HepG2 (cell line): ENCODE measurements around the gene HKDC1. TPM values are rescaled to one million over a fixed set of nuclear protein-coding genes. Genes with fewer than 3 reads are reported as not detected.

ENCODE experiments used
- ELF3 ChIP-seq: IDR thresholded peaks from 2 replicates; pipeline ENCODE4 v1.6.1; 2016; ENCODE audit warnings: missing genetic modification reagents, missing compliant biosample characterization
- ETV5 ChIP-seq: IDR thresholded peaks from 2 replicates; pipeline ENCODE4 v1.6.1; 2018; ENCODE audit warnings: missing biosample characterization, missing genetic modification reagents, inconsistent platforms, borderline replicate concordance
- HNF4A ChIP-seq: sonication (generic); formaldehyde crosslinking; IDR thresholded peaks from 2 replicates; pipeline ENCODE4 v1.4.0; 2020; ENCODE audit warnings: missing genetic modification reagents
- NR1H2 ChIP-seq: sonication (generic); formaldehyde crosslinking; IDR thresholded peaks from 2 replicates; pipeline ENCODE4 v1.8.1; 2022; ENCODE audit warnings: low read depth, missing genetic modification reagents, borderline replicate concordance
- NR2F6 ChIP-seq, 2 experiments: IDR thresholded peaks; 2 replicates each; pipeline ENCODE4 v1.6.1; 2016; ENCODE audit warnings: antibody characterized with exemption in 1 of 2, mild to moderate bottlenecking in 1 of 2
- TAF15 ChIP-seq: fragments of 200-400 bp; formaldehyde crosslinking; IDR thresholded peaks from one replicate; pipeline ENCODE4 v1.6.1; 2018; ENCODE audit warnings: mild to moderate bottlenecking, low read depth, low read length; ENCODE audit not compliant: poor library complexity, severe bottlenecking
- YY1 ChIP-seq: IDR thresholded peaks from 2 replicates; pipeline ENCODE4 v1.6.1; 2011; ENCODE audit warnings: low read length, low read depth, moderate library complexity, mild to moderate bottlenecking; ENCODE audit not compliant: insufficient read depth, insufficient replicate concordance
- ZEB1 ChIP-seq: IDR thresholded peaks from 2 replicates; pipeline ENCODE4 v1.6.1; 2012; ENCODE audit warnings: mild to moderate bottlenecking, low read depth, inconsistent platforms; ENCODE audit not compliant: insufficient replicate concordance
- ZNF550 ChIP-seq: sonication (generic); formaldehyde crosslinking; IDR thresholded peaks from 2 replicates; pipeline ENCODE4 v1.4.0; 2020; ENCODE audit warnings: mild to moderate bottlenecking, missing genetic modification reagents, borderline replicate concordance
- ZNF816 ChIP-seq: sonication (generic); formaldehyde crosslinking; IDR thresholded peaks from 2 replicates; pipeline ENCODE4 v1.8.0; 2022; ENCODE audit warnings: missing genetic modification reagents, mild to moderate bottlenecking, borderline replicate concordance
- polyA plus RNA-seq, 8 experiments: library from polyadenylated mRNA; depleted of rRNA in 3 of 8; stranded (reverse) in 7 of 8; unstranded in 1 of 8; fragments of >200 nt; fragmentation: Illumina TruSeq in 4 of 8; extraction: Trizol in 4 of 8; gene quantifications; 2 replicates each; pipeline versions ENCODE4 v1.2.1 to v1.2.3, GENCODE V29; 2011 to 2016; ENCODE audit warnings: low read depth in 4 of 8, missing spikeins in 1 of 8, mixed read lengths in 1 of 8; ENCODE audit not compliant: insufficient read depth in 1 of 8
- total RNA-seq, 5 experiments: library from RNA; depleted of rRNA; stranded (reverse); fragments of >200 nt; fragmentation: Illumina TruSeq; extraction: Trizol; gene quantifications; 2 replicates each; pipeline ENCODE4 v1.2.3, GENCODE V29; 2016; ENCODE audit warnings: low read depth in 1 of 5
- TF ChIP-seq, protein P1 (sequence below): sonication (generic); formaldehyde crosslinking; IDR thresholded peaks from 2 replicates; pipeline ENCODE4 v1.4.0; 2020; ENCODE audit warnings: missing genetic modification reagents
- TF ChIP-seq, protein P2 (sequence below): IDR thresholded peaks from 2 replicates; pipeline ENCODE4 v1.4.0; 2020; ENCODE audit warnings: mild to moderate bottlenecking, missing genetic modification reagents

The HKDC1 gene
- total and polyA plus RNA-seq, 2 of the 13 experiments (the other 11 are each of a cell fraction or from before 2014, with no cell fraction given), result 8.1 to 12.4 TPM

DNA sequence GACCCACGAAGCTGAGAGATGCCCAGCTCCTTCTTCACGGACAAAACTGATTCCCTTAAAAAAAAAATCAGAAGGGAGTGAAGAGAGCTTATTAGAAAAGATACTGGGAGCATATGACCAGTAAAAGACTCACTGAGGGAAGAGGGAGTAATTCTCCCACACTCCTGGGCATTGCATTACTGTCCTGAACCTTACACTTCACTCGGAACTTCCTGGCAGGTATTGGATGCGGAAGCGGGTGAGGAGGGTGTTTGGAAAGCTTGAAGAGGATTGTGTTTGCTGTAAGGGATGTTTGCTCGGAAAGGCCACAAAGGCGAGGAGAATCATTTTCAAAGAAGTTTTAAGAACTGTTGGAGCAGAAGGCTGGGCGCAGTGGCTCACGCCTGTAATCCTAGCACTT, 375 bp downstream of the HKDC1 start (continued):
- TF ChIP-seq, protein P1, sequence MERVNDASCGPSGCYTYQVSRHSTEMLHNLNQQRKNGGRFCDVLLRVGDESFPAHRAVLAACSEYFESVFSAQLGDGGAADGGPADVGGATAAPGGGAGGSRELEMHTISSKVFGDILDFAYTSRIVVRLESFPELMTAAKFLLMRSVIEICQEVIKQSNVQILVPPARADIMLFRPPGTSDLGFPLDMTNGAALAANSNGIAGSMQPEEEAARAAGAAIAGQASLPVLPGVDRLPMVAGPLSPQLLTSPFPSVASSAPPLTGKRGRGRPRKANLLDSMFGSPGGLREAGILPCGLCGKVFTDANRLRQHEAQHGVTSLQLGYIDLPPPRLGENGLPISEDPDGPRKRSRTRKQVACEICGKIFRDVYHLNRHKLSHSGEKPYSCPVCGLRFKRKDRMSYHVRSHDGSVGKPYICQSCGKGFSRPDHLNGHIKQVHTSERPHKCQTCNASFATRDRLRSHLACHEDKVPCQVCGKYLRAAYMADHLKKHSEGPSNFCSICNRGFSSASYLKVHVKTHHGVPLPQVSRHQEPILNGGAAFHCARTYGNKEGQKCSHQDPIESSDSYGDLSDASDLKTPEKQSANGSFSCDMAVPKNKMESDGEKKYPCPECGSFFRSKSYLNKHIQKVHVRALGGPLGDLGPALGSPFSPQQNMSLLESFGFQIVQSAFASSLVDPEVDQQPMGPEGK (CRISPR knock-in tag), result peak; percentile 6; the same call in 1 of the 2 replicates
- TF ChIP-seq ETV5 (CRISPR knock-in tag) (peak; percentile 64; the same call in 1 of the 2 replicates), NR1H2 (CRISPR knock-in tag) (no peak), ELF3 (CRISPR knock-in tag) (peak; percentile 76), TAF15 (no peak), ZNF816 (no peak), ZEB1 (peak; percentile 51), NR2F6 (IDR thresholded peaks at IDR 0.05) (no peak), NR2F6 (CRISPR knock-in tag; IDR thresholded peaks at IDR 0.05) (no peak), HNF4A (CRISPR knock-in tag) (0 out of 2 replicates have a peak, but pooled peaks have one; percentile 32), YY1 (no peak), ZNF550 (CRISPR knock-in tag) (no peak)
- TF ChIP-seq, protein P2, sequence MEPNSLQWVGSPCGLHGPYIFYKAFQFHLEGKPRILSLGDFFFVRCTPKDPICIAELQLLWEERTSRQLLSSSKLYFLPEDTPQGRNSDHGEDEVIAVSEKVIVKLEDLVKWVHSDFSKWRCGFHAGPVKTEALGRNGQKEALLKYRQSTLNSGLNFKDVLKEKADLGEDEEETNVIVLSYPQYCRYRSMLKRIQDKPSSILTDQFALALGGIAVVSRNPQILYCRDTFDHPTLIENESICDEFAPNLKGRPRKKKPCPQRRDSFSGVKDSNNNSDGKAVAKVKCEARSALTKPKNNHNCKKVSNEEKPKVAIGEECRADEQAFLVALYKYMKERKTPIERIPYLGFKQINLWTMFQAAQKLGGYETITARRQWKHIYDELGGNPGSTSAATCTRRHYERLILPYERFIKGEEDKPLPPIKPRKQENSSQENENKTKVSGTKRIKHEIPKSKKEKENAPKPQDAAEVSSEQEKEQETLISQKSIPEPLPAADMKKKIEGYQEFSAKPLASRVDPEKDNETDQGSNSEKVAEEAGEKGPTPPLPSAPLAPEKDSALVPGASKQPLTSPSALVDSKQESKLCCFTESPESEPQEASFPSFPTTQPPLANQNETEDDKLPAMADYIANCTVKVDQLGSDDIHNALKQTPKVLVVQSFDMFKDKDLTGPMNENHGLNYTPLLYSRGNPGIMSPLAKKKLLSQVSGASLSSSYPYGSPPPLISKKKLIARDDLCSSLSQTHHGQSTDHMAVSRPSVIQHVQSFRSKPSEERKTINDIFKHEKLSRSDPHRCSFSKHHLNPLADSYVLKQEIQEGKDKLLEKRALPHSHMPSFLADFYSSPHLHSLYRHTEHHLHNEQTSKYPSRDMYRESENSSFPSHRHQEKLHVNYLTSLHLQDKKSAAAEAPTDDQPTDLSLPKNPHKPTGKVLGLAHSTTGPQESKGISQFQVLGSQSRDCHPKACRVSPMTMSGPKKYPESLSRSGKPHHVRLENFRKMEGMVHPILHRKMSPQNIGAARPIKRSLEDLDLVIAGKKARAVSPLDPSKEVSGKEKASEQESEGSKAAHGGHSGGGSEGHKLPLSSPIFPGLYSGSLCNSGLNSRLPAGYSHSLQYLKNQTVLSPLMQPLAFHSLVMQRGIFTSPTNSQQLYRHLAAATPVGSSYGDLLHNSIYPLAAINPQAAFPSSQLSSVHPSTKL (CRISPR knock-in tag), result no peak
